ENCODE data around the gene UNC13A.

UNC13A gene

DNA sequence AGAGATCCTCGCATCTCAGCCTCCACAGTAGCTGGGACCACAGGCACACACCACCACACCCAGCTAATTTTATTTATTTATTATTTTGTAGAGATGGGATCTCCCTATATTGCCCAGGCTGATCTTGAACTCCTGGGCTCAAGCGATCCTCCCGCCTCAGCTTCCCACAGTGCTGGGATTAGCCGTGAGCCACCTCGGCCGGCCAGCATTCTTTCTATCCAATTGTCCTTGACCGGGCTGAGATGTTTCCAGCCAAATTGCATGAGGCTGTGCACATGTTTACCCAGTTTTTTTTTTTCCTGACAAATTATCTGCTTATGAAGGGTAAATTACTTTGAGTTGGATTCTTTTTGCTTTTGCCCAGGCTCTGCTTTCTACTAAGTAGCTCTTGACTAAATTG lies 28.2 kb downstream of the UNC13A start:
- no peak for DNase-seq

DNA sequence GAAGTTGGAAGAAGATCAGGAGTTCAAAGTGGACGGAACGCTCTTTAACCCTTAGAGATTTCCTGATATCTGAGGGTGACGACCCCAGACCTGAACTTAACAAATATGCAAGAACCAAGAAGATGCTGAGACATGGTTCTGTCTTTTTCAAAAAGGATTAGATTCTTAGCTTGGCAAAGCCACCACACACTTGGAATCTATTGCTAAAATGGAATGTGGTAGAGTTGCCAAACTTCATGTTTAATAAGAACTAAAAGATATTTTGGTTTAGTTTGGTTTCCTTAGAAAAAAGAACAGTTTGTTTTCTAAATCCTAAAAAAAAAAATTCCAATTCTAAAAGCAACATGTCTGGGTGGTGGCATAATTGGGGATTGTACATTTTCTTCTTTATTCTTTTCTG lies 29.5 kb downstream of the UNC13A start:
- DNase-seq, result no peak

DNA sequence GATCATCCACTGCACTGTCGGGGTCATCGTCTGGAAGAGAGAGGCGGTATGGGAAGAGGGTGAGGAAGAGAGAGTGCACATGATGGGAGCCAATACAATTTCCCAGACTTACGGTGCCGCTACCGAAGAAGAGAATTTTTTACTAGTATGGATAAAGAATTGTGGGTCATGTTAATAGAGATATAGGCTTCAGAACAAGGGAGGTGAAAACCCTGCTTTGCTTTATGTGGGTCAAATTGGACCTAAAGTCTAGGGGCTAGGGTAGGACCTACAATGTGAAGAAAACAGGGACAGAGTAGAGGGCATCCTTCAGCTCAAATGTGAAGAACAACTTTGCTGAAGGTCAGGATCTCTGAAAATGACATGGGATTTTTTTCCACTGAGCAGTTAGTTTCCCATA lies 29.9 kb downstream of the UNC13A start:
- no peak for DNase-seq

DNA sequence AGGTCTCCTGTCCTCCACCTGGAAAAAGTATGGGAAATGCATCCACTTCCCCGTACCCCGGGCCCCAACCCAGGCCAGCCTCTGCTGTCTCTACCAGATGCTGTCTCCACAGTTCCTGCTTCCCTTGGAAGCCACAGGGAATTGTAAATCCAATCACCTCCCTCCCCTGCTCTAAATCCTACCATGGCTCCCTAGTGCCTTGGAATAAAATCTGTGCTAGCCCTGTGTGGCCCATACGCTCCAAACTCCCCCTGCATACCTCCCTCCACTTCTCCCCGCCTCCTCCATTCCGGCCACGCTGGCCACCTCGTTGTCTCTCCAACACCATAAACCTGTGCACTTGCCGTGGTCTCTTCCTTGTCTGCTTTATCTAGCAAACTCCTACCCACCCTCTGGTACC lies 31.2 kb downstream of the UNC13A start:
- no peak for DNase-seq

- no peak for DNase-seq
These were observed 32.2 kb downstream of the UNC13A start for GRCh38 chr19:17655751-17656472.

DNA sequence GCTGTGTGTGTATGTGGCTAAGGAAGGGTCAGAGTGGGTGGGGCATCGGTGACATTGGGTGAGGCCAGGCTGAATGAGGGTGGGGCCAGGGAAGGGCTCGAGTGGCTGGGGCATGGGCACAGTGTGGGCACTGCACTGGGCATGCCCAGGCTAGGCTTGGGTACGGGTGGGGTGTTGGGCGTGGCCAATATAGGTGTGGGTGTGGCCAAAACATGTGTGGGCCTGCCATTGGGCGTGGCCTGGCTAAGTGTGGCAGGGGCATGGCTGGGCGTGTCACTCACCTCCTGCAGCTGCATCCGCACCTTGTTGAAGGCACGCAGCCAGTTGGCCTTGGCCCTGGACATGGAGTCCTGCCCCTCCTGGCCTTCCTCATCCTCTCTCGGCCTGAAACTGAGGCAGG lies 33.2 kb downstream of the UNC13A start:
- DNase-seq, result no peak

- no peak for DNase-seq
These were observed 35.5 kb downstream of the UNC13A start for GRCh38 chr19:17652627-17653026.

- no peak for DNase-seq
These were observed 39.4 kb downstream of the UNC13A start for GRCh38 chr19:17648786-17649185.

DNA sequence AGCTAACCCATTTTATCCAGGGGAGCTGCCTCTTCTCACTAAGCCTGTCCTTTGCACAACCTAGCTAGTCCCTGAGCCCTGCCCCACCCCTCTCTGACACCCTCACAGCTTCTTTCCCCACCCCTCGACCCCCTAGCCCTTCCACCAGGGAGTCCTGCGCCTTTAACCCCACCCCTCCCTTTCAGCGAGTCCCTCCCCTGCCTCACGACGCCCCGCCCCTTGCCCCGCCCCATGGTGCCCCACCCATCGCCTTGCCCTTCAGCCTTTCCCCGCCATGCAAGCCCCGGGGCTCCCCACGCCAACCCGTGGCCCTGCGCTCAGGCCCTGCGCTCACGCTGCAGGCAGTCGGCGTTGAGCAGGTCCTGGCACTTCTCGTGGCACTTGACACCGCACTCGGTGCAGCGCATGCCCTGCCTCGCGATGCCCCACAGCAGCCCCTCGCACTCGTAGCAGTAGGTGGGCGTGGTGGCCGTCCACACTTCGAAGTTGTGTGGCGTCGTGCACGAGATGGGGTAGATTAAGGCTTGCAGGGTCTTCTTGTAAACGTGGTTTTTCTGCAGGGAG lies 40.0 kb downstream of the UNC13A start:
- DNase-seq, result no peak

GRCh38 chr19:17647071-17648020 lies 40.8 kb downstream of the UNC13A start:
- no peak for DNase-seq

DNA sequence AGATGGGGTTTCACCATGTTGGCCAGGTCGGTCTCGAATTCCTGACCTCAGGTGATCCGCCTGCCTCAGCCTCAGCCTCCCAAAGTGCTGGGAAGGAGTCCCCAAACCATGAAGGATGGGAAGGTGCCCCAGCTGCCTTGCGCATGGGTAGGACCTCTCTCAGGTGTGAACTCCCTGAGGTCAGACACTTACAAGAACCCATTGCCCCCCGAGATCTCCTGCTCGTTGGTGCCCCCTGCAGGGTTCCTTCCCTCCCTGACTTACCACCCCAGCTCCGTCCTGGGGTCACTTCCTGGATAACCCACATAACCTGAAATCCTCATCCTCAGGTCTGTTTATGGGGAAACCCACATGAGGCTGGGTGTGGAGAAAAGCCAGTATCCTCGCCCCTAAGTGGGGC lies 41.7 kb downstream of the UNC13A start:
- DNase-seq, result no peak

DNA sequence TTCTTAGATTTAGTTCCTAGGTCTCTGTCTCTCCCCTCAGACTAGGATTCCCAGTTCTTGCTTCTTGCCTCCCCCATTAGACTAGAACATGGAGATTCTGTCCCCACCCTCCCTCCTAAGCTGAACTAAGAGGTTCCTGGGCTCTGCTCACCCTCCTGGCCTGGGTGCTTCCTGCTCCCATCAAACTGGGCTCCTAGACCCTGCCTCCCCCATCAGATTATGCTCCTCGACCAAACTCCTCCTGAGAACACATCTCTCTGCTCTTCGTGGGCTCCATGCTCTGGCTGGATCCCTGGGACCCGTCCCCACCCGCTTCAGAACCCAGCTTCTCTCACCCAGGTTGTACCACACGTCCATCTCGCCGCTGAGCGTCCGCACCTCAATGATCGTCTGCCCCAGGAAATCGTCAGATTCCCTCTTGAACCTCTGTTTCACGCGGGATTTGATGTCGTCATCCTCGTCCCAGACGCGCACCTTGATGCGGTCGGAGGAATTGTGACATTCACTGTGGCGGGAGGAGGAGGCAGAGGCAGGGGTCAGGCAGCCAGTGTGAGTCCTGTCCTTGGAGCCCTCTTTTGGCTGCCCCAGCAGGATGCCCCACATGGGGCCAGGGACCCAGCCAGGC lies 42.7 kb downstream of the UNC13A start:
- DNase-seq, result no peak

- DNase-seq, result no peak
These were observed 45.5 kb downstream of the UNC13A start for GRCh38 chr19:17642656-17643055.

GRCh38 chr19:17641846-17642245 lies 46.3 kb downstream of the UNC13A start:
- DNase-seq, result no peak

DNA sequence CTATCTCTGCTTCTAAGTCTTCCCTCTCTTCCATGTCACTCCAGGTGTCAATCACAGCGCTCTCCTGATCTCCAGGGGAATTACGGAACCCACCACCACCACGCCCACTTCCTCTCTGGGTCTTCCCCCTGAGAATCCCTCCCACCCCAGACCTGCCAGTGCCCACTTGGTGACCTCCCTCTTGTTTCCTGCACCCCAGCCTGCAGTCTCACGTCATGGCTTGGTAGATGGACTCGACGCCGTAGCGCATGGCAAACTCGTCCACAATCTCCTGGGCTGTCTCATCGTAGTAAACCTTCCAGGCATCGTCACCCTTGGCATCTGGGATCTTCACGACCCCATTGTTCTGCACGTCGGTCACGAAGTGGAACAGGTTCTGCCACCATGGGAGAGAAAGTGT lies 47.0 kb downstream of the UNC13A start:
- no peak for DNase-seq

GRCh38 chr19:17633700-17634099 lies 54.5 kb downstream of the UNC13A start:
- no peak for DNase-seq

DNA sequence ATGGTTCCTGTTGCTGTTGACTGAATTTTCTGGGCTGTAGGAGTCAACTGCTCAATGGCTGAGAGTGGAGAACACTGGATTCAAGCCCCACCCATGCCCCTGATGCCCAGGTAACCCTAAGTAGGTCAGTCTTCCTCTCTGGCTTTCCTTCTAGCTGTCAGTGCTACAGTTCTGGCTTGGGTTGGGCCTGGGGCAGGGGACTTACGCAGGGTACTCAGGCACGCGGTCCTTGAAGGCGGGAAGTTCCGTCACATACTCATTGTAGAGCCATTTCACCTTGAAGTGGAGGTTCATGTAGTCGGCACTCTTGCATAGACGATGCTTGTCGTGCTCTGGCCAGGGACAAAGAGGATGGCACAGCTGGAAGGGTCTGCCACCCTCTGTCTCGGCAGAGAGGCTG lies 55.6 kb downstream of the UNC13A start:
- no peak for DNase-seq

DNA sequence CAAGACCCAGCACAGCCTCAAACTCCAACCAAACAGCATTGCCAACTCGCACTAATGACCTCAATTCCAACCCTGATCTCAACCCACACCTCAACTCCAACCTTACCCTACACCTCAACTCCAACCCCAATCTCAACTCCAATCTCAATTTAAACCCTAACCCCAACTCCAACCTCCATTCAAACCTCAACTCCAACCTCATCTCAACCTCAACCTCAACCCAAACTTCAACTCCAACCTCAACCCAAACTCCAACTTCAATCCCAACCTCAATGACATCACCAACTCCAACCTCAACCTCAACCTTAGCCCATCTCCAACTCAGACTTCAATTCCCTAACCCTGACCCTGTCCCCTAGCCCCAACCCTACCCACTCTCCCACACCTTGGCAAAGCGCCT lies 58.4 kb downstream of the UNC13A start:
- no peak for DNase-seq

- DNase-seq, result no peak
These were observed 60.2 kb downstream of the UNC13A start for GRCh38 chr19:17627921-17628320.

DNA sequence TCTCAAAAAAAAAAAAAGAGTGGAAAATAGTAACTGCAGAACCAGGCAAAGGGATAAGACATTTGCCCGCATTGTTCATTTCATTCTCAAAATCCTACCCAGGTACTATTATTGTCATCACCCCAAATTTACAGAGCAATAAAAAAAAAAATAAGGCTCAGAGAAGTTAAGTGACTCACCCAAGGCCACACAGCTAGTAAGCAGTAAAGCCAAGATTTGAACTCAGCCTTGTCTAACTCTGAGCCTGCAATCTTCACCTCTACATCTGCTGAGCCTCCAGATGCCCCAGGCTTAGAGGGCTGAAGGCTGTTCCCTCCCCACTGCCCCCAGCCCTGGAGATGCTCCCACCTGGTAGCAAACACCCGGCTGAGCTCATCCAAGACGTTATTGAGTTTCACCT lies 61.0 kb downstream of the UNC13A start:
- DNase-seq, result no peak

DNA sequence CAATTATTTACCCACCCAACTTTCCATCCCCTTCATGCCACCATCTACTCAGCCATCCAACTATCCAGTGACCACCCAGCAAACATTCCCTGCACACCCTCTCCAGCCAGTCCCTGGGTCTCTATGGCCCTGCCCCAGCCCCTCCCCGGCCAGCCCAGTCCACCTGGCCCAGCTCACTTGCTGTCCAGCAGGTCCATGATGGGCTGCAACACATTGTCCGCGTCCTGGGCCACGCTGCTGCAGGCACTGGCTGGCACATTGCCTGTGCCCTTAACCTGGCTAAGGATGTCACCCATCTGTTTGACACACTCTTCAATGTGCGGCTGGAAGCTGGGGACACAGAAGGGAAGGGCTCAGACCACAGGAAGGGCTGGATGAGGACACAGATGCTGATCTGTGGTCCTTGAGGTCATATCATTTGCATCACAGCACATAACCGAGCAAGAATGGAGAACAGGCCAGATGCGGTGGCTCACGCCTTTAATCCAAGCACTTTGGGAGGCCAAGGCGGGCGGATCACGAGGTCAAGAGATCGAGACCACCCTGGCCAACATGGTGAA lies 61.6 kb downstream of the UNC13A start:
- no peak for DNase-seq

DNA sequence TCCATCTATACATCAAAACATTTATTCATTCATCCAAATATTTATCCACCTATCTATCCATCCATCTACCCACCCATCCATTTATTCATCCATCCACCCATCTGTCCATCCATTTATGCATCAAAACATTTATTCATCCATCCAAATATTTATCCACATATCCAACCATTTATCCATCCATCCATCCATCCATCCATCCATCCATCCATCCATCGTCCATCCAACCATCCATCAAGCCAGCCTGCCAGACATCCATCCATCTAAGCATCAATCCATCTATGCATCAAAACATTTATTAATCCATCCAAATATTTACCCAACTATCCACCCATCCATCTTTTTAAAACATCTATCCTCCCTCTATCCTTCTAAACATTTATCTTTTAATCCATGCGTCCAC lies 62.2 kb downstream of the UNC13A start:
- DNase-seq, result no peak

- DNase-seq, result no peak
These were observed 63.1 kb downstream of the UNC13A start for GRCh38 chr19:17625043-17625442.

Data from NCI-H1694 treated with DMSO at 0.1 percent for 48 hours (cell line).